Endothelial cell of umbilical vein (primary cell): Measurements from ENCODE around the gene KMT2B. TPM values are rescaled to one million over a fixed set of nuclear protein-coding genes. Genes with fewer than 3 reads are reported as not detected.

ENCODE experiments used
- BruUV-seq: library from RNA; stranded (reverse); fragments of 400-500 nt; replicated peaks from 2 replicates; lab custom pipeline; 2021; lab: Mats Ljungman, UMichigan
- CTCF ChIA-PET: fragments of 300-600, 350-600 bp; sonication (Branson Sonifier 250); formaldehyde crosslinking; loops from one replicate; lab custom pipeline; 2021; ENCODE audit warnings: antibody characterized with exemption, inconsistent platforms; lab: Charles Lee
- POLR2A ChIA-PET: fragments of 300-600, 350-600 bp; sonication (Branson Sonifier 250); formaldehyde crosslinking; loops from one replicate; lab custom pipeline; 2021; ENCODE audit warnings: antibody characterized with exemption, inconsistent platforms; lab: Charles Lee
- DNase-seq: peaks from one replicate; pipeline ENCODE4 v3.0.0-alpha.2; 2011; ENCODE audit warnings: low read depth, low spot score
- FAIRE-seq: peaks from 2 replicates; lab custom pipeline; 2011; peaks lifted over from hg19 to GRCh38; lab: Jason Lieb, UNC
- H2AFZ ChIP-seq: 2 replicates; pipeline ENCODE4 v1.6.0; 2012; ENCODE audit warnings: low read depth, low read length, control low read depth, inconsistent platforms
- H3K27ac ChIP-seq: 2 replicates; pipeline ENCODE4 v1.5.1; 2011; ENCODE audit warnings: low read depth, mild to moderate bottlenecking, control low read depth, low read length, moderate library complexity; ENCODE audit not compliant: insufficient read depth
- H3K27me3 ChIP-seq, 2 experiments: 2 replicates each; pipeline versions ENCODE4 v1.6.0 to v1.6.1; 2011; ENCODE audit warnings: low read length in 2 of 2, mixed read lengths in 1 of 2; ENCODE audit not compliant: control insufficient read depth in 2 of 2, insufficient read depth in 2 of 2
- H3K36me3 ChIP-seq, 2 experiments: 2 replicates in 1 of 2; 3 replicates in 1 of 2; pipeline ENCODE4 v1.5.1; 2011; ENCODE audit warnings: low read length in 2 of 2, mild to moderate bottlenecking in 1 of 2, moderate library complexity in 1 of 2; ENCODE audit not compliant: control insufficient read depth in 2 of 2, insufficient read depth in 2 of 2; ENCODE audit errors: extremely low read depth in 1 of 2
- H3K4me1 ChIP-seq: 3 replicates; pipeline ENCODE4 v1.5.1; 2011; ENCODE audit warnings: mild to moderate bottlenecking, low read length; ENCODE audit not compliant: control insufficient read depth, insufficient read depth; ENCODE audit errors: extremely low read depth
- H3K4me2 ChIP-seq: 2 replicates; pipeline ENCODE4 v1.6.1; 2011; ENCODE audit warnings: low read length, control low read depth, mixed read lengths; ENCODE audit not compliant: insufficient read depth
- H3K4me3 ChIP-seq, 3 experiments: fragments of 200-600 bp in 1 of 3; sonication (generic), shearing (Covaris generic) in 1 of 3; replicated peaks in 1 of 3; 2 replicates each; pipeline ENCODE4 v1.5.1; 2011 to 2016; ENCODE audit warnings: control low read depth in 3 of 3, low read length in 3 of 3, mild to moderate bottlenecking in 2 of 3, inconsistent platforms in 1 of 3, low read depth in 1 of 3, moderate library complexity in 1 of 3; ENCODE audit not compliant: insufficient read depth in 1 of 3
- H3K79me2 ChIP-seq: 2 replicates; pipeline ENCODE4 v1.6.0; 2012; ENCODE audit warnings: low read length, inconsistent platforms; ENCODE audit not compliant: control insufficient read depth, insufficient read depth
- H3K9ac ChIP-seq: replicated peaks from 2 replicates; pipeline ENCODE3; 2011; ENCODE audit warnings: low read length, control low read depth; ENCODE audit not compliant: insufficient read depth; ENCODE audit errors: extremely low read depth
- H3K9me1 ChIP-seq: replicated peaks from 3 replicates; pipeline ENCODE4 v1.6.0; 2011; ENCODE audit warnings: mild to moderate bottlenecking, low read length; ENCODE audit not compliant: control insufficient read depth, insufficient read depth; ENCODE audit errors: extremely low read depth
- H3K9me3 ChIP-seq: replicated peaks from 2 replicates; pipeline ENCODE4 v1.5.1; 2012; ENCODE audit warnings: low read length, inconsistent platforms; ENCODE audit not compliant: control insufficient read depth, insufficient read depth
- H4K20me1 ChIP-seq: replicated peaks from 2 replicates; pipeline ENCODE3; 2011; ENCODE audit warnings: mild to moderate bottlenecking, low read length; ENCODE audit not compliant: control insufficient read depth, insufficient read depth; ENCODE audit errors: extremely low read depth
- EZH2 ChIP-seq: IDR thresholded peaks from 2 replicates; pipeline ENCODE4 v1.6.1; 2012; ENCODE audit warnings: borderline replicate concordance, low read depth, mild to moderate bottlenecking, moderate library complexity, low read length, inconsistent platforms; ENCODE audit not compliant: severe bottlenecking
- FOS ChIP-seq: IDR thresholded peaks from 2 replicates; pipeline ENCODE4 v1.6.1; 2011; ENCODE audit warnings: mild to moderate bottlenecking, low read length, moderate library complexity, borderline replicate concordance; ENCODE audit not compliant: insufficient read depth
- GATA2 ChIP-seq: IDR thresholded peaks from 2 replicates; pipeline ENCODE4 v1.7.0; 2011; ENCODE audit warnings: low read depth, mild to moderate bottlenecking, moderate library complexity, mixed read lengths, low read length; ENCODE audit not compliant: insufficient read length, insufficient read depth
- JUN ChIP-seq: IDR thresholded peaks from 2 replicates; pipeline ENCODE4 v1.6.1; 2011; ENCODE audit warnings: borderline replicate concordance, low read depth; ENCODE audit not compliant: insufficient read length, insufficient read depth
- MYC ChIP-seq: IDR thresholded peaks from one replicate; pipeline ENCODE4 v1.6.1; 2011; ENCODE audit warnings: mild to moderate bottlenecking, low read depth, low read length
- POLR2A ChIP-seq: IDR thresholded peaks from 2 replicates; pipeline ENCODE4 v1.6.1; 2012; ENCODE audit warnings: low read depth, mild to moderate bottlenecking, control low read depth, low read length
- POLR2AphosphoS5 ChIP-seq: IDR thresholded peaks from 2 replicates; pipeline ENCODE4 v1.6.1; 2012; ENCODE audit warnings: low read depth, mild to moderate bottlenecking, control low read depth, low read length, moderate library complexity; ENCODE audit not compliant: insufficient read depth
- dilution Hi-C: fragments of 300-500 bp; cut with MboI; formaldehyde crosslinking; loops from one replicate; pipeline ENCODE4 v1.15.0; 2019; ENCODE audit warnings: low sequenced_read_pairs; ENCODE audit not compliant: extremely low pct_ligation_motif_present
- intact Hi-C: fragments of 100-400 bp; cut with micrococcal nuclease; formaldehyde crosslinking; loops from one replicate; pipeline ENCODE4 v1.10.0; 2022
- polyA plus RNA-seq, 4 experiments: library from polyadenylated mRNA; depleted of rRNA in 3 of 4; stranded (reverse) in 3 of 4; unstranded in 1 of 4; fragments of >200 nt; gene quantifications; 2 replicates each; pipeline versions ENCODE4 v1.2.1 to v1.2.3, GENCODE V29; 2011 to 2012; ENCODE audit warnings: missing spikeins in 1 of 4
- total RNA-seq: library from RNA; stranded (reverse); gene quantifications from 2 replicates; pipeline ENCODE4 v1.2.3, GENCODE V29; 2021
- TF ChIP-seq, protein P1 (sequence below), 2 donors: IDR thresholded peaks; 1 replicate in 1 of 2; 2 replicates in 1 of 2; pipeline ENCODE4 v1.5.1; 2011; ENCODE audit warnings: low read length in 2 of 2, mild to moderate bottlenecking in 2 of 2, moderate library complexity in 2 of 2, control low read depth in 1 of 2, inconsistent platforms in 1 of 2, low read depth in 1 of 2; ENCODE audit not compliant: insufficient read depth in 1 of 2; ENCODE audit errors: extremely low read depth in 1 of 2
- TF ChIP-seq, protein P2 (sequence below): IDR thresholded peaks from 2 replicates; pipeline ENCODE4 v1.6.1; 2011; ENCODE audit not compliant: insufficient read depth, insufficient read length

Gene KMT2B
- total and polyA plus RNA-seq, 2 donors (not counting 3 experiments of a cell fraction or from before 2014, with no cell fraction given), result 28.4 to 37.2 TPM

DNA sequence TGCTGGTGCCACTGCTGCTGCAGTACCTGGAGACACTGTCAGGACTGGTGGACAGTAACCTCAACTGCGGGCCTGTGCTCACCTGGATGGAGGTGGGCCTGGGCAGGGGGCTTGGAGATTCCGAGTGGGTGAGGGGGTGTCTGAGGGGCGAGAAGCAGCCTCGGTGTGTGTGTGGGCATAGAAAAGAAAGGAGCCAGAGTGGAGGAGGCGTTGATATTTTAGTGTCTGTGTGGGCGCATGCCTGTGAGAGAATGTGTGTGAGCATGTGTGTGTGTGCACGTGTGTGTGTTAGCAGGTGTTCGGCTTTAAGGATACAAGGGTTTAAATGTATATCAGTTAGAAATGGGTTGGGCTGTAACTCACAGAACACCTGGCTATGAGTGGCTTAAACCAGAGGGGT, 61.2 kb downstream of the KMT2B start:
- no peak overlapping the region for H2AFZ ChIP-seq
- H3K27ac ChIP-seq, result no peak overlapping the region
- no peak for FAIRE-seq
- CTCF ChIA-PET, result no interaction called here
- no TSS peak for BruUV-seq
- H3K9me3 ChIP-seq, result no peaks in the 10 kb centered on the region
- no peaks in the 10 kb centered on the region for H4K20me1 ChIP-seq
- no peaks in the 10 kb centered on the region for H3K27me3 ChIP-seq
- intact Hi-C loops, result no loop called here
- dilution Hi-C loops, result no loop called here
- H3K79me2 ChIP-seq, result no peaks in the 10 kb centered on the region
- DNase-seq, result no peak
- H3K4me2 ChIP-seq, result no peak overlapping the region
- no peaks in the 10 kb centered on the region for H3K9me1 ChIP-seq
- peaks cover 4% of the 10 kb centered on the region for H3K4me1 ChIP-seq
- H3K9ac ChIP-seq, result no peak overlapping the region
- no peak overlapping the region for H3K4me3 ChIP-seq
- TF ChIP-seq, protein P1, sequence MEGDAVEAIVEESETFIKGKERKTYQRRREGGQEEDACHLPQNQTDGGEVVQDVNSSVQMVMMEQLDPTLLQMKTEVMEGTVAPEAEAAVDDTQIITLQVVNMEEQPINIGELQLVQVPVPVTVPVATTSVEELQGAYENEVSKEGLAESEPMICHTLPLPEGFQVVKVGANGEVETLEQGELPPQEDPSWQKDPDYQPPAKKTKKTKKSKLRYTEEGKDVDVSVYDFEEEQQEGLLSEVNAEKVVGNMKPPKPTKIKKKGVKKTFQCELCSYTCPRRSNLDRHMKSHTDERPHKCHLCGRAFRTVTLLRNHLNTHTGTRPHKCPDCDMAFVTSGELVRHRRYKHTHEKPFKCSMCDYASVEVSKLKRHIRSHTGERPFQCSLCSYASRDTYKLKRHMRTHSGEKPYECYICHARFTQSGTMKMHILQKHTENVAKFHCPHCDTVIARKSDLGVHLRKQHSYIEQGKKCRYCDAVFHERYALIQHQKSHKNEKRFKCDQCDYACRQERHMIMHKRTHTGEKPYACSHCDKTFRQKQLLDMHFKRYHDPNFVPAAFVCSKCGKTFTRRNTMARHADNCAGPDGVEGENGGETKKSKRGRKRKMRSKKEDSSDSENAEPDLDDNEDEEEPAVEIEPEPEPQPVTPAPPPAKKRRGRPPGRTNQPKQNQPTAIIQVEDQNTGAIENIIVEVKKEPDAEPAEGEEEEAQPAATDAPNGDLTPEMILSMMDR (IDR thresholded peaks at IDR 0.05; ENCODE audit: extremely low read depth in 1 of 2, insufficient read depth in 1 of 2, low read depth in 1 of 2, low read length in 2 of 2), result no peak
- POLR2A ChIA-PET, result no interaction called here
- peaks cover 0 to 4% of the 10 kb centered on the region in 2 experiments for H3K36me3 ChIP-seq

DNA sequence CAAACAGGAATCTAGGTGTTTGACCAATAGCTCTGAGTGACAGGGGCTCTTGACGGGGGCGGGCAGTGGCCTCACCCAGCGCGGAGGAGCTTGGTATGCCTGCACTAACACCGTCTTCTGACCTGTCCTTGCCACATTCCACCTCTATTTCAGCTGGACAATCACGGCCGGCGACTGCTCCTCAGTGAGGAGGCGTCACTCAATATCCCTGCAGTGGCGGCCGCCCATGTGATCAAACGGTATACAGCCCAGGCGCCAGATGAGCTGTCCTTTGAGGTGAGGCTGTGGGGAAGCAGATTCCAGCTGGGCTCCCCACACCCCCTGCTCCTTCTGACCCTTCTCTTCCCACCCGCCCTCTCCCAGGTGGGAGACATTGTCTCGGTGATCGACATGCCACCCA, 62.3 kb downstream of the KMT2B start:
- dilution Hi-C loops, result no loop called here
- Histone ChIP-seq H3K9ac (no peak overlapping the region), H2AFZ (no peak overlapping the region), H3K36me3 (peaks cover 0 to 5% of the 10 kb centered on the region in 2 experiments), H4K20me1 (no peaks in the 10 kb centered on the region), H3K9me3 (no peaks in the 10 kb centered on the region), H3K9me1 (no peaks in the 10 kb centered on the region), H3K4me3 (no peak overlapping the region), H3K27me3 (no peaks in the 10 kb centered on the region), H3K4me2 (no peak overlapping the region), H3K79me2 (no peaks in the 10 kb centered on the region), H3K27ac (no peak overlapping the region), H3K4me1 (peaks cover 4% of the 10 kb centered on the region)
- BruUV-seq, result no TSS peak
- CTCF ChIA-PET, result no interaction called here
- no peak for DNase-seq
- intact Hi-C loops, result no loop called here
- POLR2A ChIA-PET, result no interaction called here
- TF ChIP-seq MYC, result no peak
- TF ChIP-seq, protein P2, sequence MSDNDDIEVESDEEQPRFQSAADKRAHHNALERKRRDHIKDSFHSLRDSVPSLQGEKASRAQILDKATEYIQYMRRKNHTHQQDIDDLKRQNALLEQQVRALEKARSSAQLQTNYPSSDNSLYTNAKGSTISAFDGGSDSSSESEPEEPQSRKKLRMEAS, result no peak
- TF ChIP-seq POLR2A, result no peak
- TF ChIP-seq EZH2, result no peak
- TF ChIP-seq FOS, result no peak
- no peak for TF ChIP-seq GATA2
- no peak for TF ChIP-seq POLR2AphosphoS5
- TF ChIP-seq, protein P1 (IDR thresholded peaks at IDR 0.05; ENCODE audit: extremely low read depth in 1 of 2, insufficient read depth in 1 of 2, low read depth in 1 of 2, low read length in 2 of 2), result no peak
- no peak for TF ChIP-seq JUN
- FAIRE-seq, result no peak
